H1 (cell line): ENCODE results near the gene IKBIP.

Experiments
- CTCF ChIP-seq, 3 experiments: IDR thresholded peaks; 1 replicate in 2 of 3; 2 replicates in 1 of 3; pipeline versions ENCODE4 v1.5.1 to v1.6.1; 2011; ENCODE audit warnings: low read length in 3 of 3, mild to moderate bottlenecking in 3 of 3, inconsistent platforms in 2 of 3, low read depth in 1 of 3, moderate library complexity in 1 of 3; ENCODE audit not compliant: insufficient read depth in 1 of 3; ENCODE audit errors: control extremely low read depth in 1 of 3
- GTF2F1 ChIP-seq: IDR thresholded peaks from 2 replicates; pipeline ENCODE4 v1.6.1; 2012; ENCODE audit warnings: low read depth, low read length, improper control_type of control experiment, borderline replicate concordance
- MAX ChIP-seq: IDR thresholded peaks from 2 replicates; pipeline ENCODE4 v1.6.1; 2012; ENCODE audit warnings: inconsistent platforms
- SRF ChIP-seq: IDR thresholded peaks from 2 replicates; pipeline ENCODE4 v1.6.1; 2011; ENCODE audit warnings: mild to moderate bottlenecking, low read depth, low read length, moderate library complexity

GRCh38 chr12:98582093-98582492, 62.5 kb downstream of the IKBIP start:
- TF ChIP-seq MAX: no peak
- no peak for TF ChIP-seq CTCF (IDR thresholded peaks at IDR 0.05; ENCODE audit: control extremely low read depth in 1 of 3, insufficient read depth in 1 of 3, low read depth in 1 of 3, low read length in 3 of 3)
- TF ChIP-seq SRF: no peak
- TF ChIP-seq GTF2F1: no peak
